ENCODE results near the gene DMPK.

GRCh38 chr19:45817725-45818301, 35.5 kb upstream of the DMPK start:
- no peak for TF ChIP-seq EZH2 (IDR thresholded peaks at IDR 0.05)
- no peak; the same call in 1 of the 2 replicates for TF ChIP-seq POLR2AphosphoS5 (IDR thresholded peaks at IDR 0.05; ENCODE audit: borderline replicate concordance, low read depth, low read length)

All from SK-N-MC (cell line).